Gastroesophageal sphincter (tissue), 3 donors: ENCODE data around the gene NDUFB5.

Experiments
- EP300 ChIP-seq: sonication (generic); formaldehyde crosslinking; IDR thresholded peaks from one replicate; pipeline ENCODE4 v1.6.1; 2017; ENCODE audit warnings: antibody characterized with exemption, mild to moderate bottlenecking
- POLR2A ChIP-seq, 2 donors: fragments of 450-650 bp; IDR thresholded peaks; one replicate each; pipeline ENCODE4 v1.6.1; 2017; ENCODE audit warnings: antibody characterized with exemption in 2 of 2, mild to moderate bottlenecking in 2 of 2, moderate library complexity in 1 of 2
- POLR2AphosphoS5 ChIP-seq: sonication (generic); formaldehyde crosslinking; IDR thresholded peaks from one replicate; pipeline ENCODE4 v1.6.1; 2017; ENCODE audit warnings: antibody characterized with exemption
- TF ChIP-seq, protein P1 (sequence below), 4 experiments: fragments of 200-600 bp in 2 of 4; fragments of 450-650 bp in 2 of 4; sonication (generic) in 1 of 4; IDR thresholded peaks; one replicate each; pipeline ENCODE4 v1.5.1; 2017 to 2019; ENCODE audit warnings: antibody characterized with exemption in 4 of 4, mild to moderate bottlenecking in 2 of 4, moderate library complexity in 2 of 4

DNA sequence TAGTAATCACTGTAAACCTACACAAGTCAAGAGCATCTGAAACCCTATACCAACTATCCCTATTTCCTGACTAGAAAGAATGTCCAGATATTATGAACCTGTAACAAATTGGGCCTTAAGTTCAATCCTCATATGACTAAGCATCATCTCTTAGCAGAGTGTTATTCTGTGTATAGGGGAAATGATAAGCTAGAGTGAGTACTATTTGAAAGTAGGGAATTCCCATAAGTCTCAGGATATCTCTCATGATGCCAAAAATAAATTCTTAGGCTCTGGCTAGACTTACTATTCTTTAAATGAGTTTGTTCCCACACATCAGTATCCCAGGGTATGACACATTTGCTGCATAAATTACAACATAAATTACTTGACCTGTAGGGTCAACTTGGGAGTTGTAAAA, 15.5 kb upstream of the NDUFB5 start:
- TF ChIP-seq, protein P1, sequence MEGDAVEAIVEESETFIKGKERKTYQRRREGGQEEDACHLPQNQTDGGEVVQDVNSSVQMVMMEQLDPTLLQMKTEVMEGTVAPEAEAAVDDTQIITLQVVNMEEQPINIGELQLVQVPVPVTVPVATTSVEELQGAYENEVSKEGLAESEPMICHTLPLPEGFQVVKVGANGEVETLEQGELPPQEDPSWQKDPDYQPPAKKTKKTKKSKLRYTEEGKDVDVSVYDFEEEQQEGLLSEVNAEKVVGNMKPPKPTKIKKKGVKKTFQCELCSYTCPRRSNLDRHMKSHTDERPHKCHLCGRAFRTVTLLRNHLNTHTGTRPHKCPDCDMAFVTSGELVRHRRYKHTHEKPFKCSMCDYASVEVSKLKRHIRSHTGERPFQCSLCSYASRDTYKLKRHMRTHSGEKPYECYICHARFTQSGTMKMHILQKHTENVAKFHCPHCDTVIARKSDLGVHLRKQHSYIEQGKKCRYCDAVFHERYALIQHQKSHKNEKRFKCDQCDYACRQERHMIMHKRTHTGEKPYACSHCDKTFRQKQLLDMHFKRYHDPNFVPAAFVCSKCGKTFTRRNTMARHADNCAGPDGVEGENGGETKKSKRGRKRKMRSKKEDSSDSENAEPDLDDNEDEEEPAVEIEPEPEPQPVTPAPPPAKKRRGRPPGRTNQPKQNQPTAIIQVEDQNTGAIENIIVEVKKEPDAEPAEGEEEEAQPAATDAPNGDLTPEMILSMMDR (IDR thresholded peaks at IDR 0.05): no peak
- no peak for TF ChIP-seq EP300
- no peak for TF ChIP-seq POLR2A (IDR thresholded peaks at IDR 0.05)
- no peak for TF ChIP-seq POLR2AphosphoS5
